Activated naive CD4-positive, alpha-beta T cell treated with anti-CD3 and anti-CD28 coated beads, Interleukin-2, amount 50 U/mL, for 16 hours (primary cell): ENCODE measurements around the gene RAB1B.
A peak's percentile ranks its signal among the peaks of the same experiment; 100 is the strongest.
"Not testable (repeated sequence)": the region's sequence is repeated elsewhere in the genome, so short reads cannot be mapped to it uniquely, and the experiment has no call there.

ENCODE experiments used
- DNase-seq: peaks from one replicate; pipeline ENCODE4 v3.0.0-alpha.2; 2020

RAB1B gene

GRCh38 chr11:66267379-66268243 lies 828 bp upstream of the RAB1B start:
- peak; percentile 85 for DNase-seq

GRCh38 chr11:66268952-66269905 lies 790 bp downstream of the RAB1B start:
- no peak for DNase-seq

DNA sequence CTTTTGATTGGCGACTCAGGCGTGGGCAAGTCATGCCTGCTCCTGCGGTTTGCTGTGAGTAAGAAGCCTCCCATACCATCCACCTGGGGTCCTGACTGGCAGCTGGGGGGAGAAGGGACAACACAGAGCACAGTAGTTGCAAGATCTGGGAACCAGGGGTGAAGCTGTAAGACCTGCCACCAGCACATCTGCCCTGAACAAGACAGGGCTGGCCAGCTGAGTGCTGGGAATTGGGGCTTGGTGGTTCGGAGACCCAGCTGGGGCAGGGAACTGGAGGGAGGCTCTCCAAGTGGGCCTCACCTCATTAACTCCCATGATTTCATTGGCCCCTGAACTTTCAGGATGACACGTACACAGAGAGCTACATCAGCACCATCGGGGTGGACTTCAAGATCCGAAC lies 3.4 kb downstream of the RAB1B start:
- DNase-seq: no peak

- no peak for DNase-seq
Observed at GRCh38 chr11:66272596-66272995, 4.2 kb downstream of the RAB1B start.

- DNase-seq: no peak
Observed at GRCh38 chr11:66274219-66274618, 5.8 kb downstream of the RAB1B start.

GRCh38 chr11:66275396-66275795 lies 7.0 kb downstream of the RAB1B start:
- DNase-seq: no peak

- no peak for DNase-seq
Observed at GRCh38 chr11:66275984-66276612, 7.7 kb downstream of the RAB1B start.

- DNase-seq: not testable (repeated sequence)
Observed at GRCh38 chr11:66276619-66277018, 8.2 kb downstream of the RAB1B start.

DNA sequence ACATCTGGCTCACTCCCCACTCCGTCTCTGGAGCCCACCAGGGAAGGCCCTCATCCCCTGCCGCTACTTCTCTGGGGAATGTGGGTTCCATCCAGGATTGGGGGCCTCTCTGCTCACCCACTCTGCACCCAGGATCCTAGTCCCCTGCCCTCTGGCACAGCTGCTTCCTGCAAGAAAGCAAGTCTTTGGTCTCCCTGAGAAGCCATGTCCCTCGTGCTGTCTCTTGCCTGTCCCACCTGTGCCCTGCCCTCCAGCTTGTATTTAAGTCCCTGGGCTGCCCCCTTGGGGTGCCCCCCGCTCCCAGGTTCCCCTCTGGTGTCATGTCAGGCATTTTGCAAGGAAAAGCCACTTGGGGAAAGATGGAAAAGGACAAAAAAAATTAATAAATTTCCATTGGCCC lies 8.6 kb downstream of the RAB1B start:
- not testable (repeated sequence) for DNase-seq

GRCh38 chr11:66277471-66278362 lies 9.3 kb downstream of the RAB1B start, which contains the start of gene CNIH2:
TSS of gene CNIH2 (plus strand) at chr11:66278175. CDS start at chr11:66278457, 282 bp downstream.
- DNase-seq: peak; percentile 57

- no peak for DNase-seq
Observed at GRCh38 chr11:66278363-66279091, 10.1 kb downstream of the RAB1B start.

- no peak for DNase-seq
Observed at GRCh38 chr11:66279092-66279734, 10.8 kb downstream of the RAB1B start.

DNA sequence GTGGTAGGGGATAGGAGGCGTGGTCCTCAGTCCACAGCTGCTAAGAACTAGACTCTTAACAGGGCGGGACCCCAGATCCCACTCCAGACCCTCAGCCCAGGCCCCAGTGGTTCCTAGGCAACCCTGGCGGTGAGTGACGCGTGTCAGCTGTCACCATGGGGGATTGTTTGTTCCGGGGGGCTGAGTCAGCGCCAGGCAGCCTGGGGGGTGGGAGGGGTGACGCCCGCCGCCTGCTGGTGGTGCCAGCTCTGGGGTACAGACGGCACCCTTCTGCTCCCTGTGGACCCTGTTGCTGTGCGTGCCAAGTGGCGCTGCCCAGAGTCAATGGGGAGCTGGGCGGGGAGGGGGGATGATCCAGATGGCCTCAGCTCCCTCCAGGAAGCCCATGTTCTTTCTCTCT lies 12.0 kb downstream of the RAB1B start:
- DNase-seq: no peak

DNA sequence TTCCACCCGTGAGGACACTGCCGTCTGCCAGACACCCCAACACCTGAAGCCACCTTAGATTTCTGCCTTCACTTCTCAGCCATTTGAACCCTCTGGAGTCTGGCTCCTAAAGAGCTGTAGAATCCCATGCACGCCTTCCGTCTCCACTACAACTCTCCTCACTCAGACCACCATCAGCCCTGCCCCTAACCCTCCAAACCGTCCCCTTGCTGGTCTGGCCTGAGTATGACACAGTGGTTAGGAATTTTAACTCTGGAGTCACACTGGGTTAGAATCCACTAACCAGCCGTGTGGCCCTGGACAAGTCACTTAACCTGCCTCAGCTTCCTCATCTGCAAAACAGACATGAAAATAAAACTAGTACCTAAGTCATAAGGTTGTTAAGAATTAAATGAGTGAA lies 12.6 kb downstream of the RAB1B start:
- DNase-seq: no peak

GRCh38 chr11:66281776-66282467 lies 13.5 kb downstream of the RAB1B start:
- DNase-seq: no peak

DNA sequence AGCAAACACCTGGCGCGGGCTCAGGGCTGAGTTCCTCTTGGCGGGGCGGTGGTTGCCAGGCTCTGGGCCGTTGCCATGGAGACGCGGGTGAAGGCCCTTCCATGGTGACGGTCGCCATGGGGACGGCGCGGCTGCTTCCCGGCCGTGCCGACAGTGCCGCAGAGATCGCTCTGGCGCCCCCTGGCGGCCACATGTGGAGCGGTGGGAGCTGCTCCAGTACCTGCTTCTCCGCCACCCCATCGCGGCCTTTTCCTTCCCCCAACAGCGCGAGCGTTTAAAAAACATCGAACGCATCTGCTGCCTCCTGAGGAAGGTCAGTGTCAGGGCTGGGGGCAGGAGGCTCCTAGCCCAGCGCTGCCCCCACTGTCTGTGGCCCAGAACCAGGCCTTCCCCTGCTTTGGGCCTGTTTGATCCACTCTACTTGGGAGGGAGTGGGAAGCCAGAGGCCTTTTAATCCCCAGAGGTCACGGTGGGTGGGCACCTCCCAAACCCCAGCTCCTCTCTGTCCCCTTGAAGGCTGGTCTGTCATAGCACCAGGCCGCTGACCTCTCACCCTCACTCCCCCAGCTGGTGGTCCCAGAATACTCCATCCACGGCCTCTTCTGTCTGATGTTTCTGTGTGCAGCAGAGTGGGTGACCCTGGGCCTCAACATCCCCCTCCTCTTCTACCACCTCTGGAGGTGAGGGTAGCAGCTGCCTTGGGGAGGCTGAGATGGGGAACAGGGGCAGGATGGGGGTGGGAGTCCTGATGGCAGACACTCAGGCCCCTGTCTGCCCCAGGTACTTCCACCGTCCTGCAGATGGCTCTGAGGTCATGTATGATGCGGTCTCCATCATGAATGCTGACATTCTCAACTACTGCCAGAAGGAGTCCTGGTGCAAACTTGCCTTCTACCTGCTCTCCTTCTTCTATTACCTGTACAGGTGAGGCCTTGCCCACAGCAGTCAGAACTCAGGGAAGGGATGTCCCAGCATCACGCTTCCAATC lies 14.3 kb downstream of the RAB1B start:
- peak; percentile 98 for DNase-seq

DNA sequence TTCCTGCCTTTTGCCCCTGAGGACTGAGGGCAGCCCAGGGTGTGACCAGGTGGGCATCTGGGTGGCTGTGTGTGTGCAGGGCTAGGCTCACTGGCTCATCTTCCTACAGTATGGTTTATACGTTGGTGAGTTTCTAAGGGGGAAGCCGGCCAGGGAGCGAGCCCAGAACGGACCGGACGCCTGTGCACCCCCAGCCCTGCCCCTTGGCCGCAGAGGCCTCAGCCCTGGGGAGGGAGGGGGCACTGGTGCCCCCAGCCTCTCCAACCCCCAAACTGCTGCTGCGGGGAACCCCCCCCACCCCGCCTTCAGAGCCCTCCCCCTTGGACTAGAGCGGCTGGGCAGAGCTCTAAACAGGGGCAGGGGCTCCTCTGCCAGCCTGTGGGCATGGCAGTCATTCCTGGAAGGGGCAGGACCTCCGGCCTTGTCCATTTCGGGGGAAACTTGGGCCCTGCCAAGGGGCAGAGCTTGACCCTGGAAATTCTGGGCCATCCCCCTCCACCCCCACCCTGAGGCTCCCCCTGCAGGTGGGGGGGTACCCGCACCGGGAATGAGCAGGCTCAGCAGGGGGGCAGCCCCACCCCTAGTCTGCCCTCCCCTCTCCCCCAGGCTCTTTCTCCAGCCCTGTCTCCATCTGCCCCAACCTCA lies 15.1 kb downstream of the RAB1B start:
- DNase-seq: no peak

DNA sequence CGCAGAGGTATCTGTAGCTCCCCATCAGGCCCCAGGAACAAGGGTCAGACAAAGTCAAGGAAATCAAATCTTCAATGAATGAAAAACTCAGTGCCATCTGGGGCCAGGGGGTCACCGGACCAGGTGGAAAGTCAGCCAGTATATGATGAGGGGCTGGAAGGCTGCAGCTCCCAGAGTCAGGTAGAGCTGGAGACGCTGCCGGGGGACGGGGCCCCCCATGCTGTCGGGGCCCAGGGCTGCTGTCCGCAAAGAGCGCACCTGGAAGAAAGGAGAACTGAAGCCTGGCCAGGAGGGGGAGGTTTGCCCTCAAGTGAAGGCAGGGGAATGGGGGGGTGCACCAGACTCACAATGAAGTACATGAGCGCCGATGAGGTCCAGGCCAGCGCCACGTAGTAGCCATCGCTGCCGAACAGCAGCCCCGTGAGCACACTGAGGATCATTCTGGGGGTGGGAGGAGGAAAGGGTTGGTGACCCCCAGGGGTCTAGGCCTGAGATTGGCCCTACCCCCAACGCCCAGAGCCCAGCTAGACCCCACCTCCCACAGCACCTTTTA lies 16.2 kb downstream of the RAB1B start:
- no peak for DNase-seq
